ENCODE results near the gene CCDC137. TPM values are rescaled to one million over a fixed set of nuclear protein-coding genes. Genes with fewer than 3 reads are reported as not detected.

CCDC137 gene
- total RNA-seq, 1 experiment from 2014 or later = 21.7 TPM

DNA sequence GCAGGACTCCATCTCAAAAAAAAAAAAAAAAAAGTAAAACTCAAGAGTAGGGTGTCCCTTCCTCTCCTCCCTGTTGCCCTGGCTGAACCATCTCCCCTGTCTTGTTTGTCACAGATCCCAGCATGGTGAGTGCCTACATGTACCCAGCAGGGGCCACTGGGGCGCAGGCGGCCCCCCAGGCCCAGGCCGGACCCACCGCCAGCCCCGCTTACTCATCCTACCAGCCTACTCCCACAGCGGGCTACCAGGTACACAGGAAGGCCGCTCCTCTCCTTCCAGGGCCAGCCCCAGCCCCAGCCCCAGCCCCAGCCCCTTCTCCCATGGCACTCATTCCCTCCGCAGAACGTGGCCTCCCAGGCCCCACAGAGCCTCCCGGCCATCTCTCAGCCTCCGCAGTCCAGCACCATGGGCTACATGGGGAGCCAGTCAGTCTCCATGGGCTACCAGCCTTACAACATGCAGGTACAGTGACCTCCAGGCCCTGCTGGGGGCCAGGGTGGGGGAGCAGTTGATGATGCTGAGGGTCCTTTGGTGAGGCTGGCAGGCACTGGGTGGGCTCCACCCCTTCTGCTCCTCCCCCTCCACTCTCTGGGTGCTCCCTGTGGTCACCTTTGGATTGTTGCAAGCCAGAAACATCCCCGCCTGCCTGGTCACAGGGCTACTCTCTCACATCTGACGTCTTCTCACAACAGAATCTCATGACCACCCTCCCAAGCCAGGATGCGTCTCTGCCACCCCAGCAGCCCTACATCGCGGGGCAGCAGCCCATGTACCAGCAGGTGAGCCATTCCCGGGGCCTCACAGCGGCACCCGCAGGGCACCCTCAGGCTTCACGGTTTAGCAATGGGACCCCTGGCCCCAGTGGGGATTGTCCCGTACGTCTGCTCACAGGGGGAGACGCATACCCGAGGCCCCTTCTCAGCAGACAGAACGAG lies 34.1 kb downstream of the CCDC137 start:
- DNase-seq (ENCODE audit: extremely low read depth, low read depth) = no peak

DNA sequence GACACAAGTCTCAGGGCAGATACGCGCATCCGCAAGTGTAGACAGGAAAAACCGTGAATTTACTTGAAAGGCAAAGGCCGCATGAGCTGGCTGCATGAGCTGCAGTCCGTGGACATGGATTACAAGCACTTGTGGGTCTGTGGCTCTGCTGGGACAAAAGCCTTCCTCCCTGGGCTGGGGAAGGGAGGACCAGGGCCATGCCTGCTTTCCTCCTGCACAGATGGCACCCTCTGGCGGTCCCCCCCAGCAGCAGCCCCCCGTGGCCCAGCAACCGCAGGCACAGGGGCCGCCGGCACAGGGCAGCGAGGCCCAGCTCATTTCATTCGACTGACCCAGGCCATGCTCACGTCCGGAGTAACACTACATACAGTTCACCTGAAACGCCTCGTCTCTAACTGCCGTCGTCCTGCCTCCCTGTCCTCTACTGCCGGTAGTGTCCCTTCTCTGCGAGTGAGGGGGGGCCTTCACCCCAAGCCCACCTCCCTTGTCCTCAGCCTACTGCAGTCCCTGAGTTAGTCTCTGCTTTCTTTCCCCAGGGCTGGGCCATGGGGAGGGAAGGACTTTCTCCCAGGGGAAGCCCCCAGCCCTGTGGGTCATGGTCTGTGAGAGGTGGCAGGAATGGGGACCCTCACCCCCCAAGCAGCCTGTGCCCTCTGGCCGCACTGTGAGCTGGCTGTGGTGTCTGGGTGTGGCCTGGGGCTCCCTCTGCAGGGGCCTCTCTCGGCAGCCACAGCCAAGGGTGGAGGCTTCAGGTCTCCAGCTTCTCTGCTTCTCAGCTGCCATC lies 34.9 kb downstream of the CCDC137 start:
- no peak for DNase-seq (ENCODE audit: extremely low read depth, low read depth)

DNA sequence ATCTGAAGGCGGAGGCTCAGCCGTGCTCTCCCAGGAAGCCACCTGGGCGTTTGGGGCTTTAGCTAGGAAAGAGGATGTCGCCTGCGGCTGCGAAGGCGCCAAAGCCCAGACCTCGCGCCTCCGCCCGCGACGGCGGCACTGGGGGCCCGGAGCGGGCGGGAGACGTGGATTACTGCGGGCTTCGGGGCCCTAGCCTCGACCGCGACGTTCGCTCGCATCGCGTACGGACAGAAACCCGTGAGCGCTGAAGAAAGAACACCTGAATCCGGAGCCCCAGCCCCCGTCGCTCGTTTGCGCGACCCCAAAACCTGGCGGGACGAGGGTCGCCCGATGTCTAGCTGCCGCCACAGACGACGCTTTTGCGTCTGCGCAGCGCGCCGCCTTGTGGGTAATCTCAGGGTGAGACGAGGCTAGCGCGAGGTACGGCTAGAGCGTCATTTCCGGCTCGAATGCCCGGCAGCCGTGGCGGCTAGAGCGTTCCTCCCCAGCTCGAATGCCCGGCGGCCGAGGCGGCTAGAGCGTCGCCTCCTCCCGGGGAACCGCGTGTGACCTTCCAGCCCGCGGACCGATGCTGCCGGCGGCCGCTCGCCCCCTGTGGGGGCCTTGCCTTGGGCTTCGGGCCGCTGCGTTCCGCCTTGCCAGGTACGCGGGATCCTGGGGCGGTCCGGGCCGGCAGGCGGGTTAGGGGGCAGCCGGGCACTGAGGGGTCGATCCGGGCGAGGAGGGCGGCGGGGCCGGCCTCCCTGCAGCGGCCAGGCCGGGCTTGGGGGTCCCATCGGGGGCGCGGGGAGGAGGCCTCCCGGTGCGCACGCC lies 36.6 kb downstream of the CCDC137 start, which contains the start of gene MRPL12:
TSS of gene MRPL12 (plus strand) at position 434 of the 813 bp plus-strand sequence. CDS start at position 569, 135 bp downstream.
- peak; percentile 88 for DNase-seq (ENCODE audit: extremely low read depth, low read depth)

DNA sequence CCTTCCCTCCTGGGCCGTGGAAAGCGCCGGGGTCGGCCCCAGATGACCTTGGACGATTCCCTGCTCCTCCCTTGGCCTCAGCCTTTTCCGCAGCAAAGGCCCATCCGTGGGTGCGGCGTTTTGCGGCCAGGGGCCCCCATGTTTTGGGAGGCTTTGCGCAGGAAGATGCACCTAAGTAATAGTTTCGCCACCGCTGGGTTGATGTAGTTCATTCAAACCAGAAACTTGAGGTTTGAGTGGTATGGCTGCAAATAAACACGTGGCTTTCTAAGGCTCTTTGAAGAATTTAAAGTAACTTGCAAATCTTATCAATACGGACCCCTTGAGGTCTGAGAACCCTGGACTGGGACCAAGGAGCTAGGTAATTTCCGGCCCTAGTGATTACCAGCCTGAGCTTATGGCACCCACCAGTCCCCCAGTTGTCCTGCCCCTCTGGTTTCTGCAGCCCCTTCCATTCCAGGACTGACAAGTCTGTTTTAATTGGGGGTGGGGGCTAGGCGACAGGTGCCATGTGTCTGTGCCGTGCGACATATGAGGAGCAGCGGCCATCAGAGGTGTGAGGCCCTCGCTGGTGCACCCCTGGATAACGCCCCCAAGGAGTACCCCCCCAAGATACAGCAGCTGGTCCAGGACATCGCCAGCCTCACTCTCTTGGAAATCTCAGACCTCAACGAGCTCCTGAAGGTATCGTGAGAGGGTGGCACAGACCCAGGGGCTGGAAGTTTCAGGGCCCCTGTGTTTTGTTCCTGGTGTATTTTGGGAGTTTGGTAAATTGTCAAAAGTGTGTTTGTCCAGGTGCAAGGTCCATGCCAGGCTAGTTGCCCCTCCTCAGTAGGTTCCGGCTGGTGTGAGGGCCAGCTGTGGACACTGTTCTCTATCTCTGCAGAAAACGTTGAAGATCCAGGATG lies 37.5 kb downstream of the CCDC137 start:
- DNase-seq (ENCODE audit: extremely low read depth, low read depth) = no peak

DNA sequence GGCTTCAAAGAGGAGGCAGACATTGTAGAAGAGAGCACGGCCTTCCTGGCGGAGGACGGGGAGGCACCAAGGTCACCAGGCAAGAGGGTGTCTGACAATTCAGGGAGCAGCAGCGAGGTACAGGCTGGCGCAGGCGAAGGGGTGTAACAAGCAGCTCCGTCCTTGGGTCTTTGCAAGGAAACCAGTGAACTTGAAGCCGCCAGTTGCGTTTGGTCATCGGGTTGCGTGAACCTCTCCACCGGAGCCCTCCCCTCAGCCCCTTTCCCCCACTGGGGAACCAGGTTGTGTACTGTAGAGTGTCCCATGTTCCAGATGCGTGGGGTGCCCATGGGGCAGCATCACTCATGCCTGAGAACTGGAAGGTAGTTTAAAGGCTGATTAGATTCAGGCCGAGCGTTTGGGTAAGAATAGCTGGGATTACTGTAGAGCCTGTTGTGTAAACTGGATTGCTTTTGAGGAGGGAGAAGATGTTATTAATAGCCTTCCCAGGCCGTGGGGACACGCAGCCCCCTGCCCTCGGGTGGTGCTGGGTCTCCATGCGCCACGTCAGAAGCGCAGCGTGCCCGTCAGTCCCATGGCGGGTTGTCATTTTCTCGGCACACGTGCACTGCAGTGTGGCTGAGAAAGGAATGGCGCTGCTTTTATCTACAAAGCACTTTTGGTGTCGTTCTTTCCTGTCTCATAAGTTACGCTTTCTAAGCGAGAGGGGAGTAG lies 39.1 kb downstream of the CCDC137 start:
- no peak for DNase-seq (ENCODE audit: extremely low read depth, low read depth)

DNA sequence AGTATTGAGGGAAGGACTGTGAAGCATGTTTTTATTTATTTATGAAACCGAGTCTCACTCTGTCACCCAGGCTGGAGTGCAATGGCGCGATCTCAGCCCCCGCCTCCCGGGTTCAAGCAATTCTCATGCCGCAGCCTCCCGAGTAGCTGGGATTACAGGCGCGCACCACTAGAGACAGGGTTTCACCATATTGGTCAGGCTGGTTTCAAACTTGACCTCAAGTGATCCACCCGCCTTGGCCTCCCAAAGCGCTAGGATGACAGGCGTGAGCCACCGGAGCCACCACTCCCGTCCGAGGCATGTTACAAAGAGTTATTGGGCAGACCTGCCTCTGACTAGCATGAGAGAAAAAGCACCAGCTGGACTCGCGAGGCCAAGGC lies 39.7 kb downstream of the CCDC137 start:
- DNase-seq (ENCODE audit: extremely low read depth, low read depth) = no peak

DNA sequence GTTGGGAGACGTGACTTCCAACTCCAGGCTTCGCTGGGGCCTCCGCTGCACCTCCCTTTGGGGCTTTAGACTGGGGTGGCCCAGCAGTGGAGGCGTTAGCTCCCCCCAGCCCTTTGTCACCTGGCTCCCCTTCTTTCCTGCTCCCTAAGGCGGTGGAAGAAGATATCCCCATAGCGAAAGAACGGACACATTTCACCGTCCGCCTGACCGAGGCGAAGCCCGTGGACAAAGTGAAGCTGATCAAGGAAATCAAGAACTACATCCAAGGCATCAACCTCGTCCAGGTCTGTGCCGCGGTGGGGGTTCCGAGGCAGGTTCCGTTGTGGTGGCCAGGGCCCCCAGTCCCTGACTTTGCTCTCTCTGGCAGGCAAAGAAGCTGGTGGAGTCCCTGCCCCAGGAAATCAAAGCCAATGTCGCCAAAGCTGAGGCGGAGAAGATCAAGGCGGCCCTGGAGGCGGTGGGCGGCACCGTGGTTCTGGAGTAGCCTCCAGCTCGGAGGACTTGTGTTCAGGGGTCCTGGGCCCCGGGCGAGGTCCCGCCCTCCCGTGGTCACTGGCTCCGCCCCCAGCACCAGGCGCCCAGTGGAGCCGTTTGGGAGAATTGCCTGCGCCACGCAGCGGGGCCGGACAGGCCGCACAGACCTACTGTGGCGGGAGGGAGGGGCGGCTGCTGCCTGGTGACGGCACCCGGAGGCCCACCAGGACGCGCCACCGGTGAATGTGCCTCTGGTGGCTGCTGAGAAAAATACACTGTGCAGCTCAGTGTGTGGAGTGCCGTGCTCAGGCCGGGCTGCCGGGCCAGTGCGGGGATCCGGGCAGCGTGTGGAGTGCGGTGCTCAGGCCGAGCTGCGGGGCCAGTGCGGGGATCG lies 40.5 kb downstream of the CCDC137 start:
- DNase-seq (ENCODE audit: extremely low read depth, low read depth) = no peak

DNA sequence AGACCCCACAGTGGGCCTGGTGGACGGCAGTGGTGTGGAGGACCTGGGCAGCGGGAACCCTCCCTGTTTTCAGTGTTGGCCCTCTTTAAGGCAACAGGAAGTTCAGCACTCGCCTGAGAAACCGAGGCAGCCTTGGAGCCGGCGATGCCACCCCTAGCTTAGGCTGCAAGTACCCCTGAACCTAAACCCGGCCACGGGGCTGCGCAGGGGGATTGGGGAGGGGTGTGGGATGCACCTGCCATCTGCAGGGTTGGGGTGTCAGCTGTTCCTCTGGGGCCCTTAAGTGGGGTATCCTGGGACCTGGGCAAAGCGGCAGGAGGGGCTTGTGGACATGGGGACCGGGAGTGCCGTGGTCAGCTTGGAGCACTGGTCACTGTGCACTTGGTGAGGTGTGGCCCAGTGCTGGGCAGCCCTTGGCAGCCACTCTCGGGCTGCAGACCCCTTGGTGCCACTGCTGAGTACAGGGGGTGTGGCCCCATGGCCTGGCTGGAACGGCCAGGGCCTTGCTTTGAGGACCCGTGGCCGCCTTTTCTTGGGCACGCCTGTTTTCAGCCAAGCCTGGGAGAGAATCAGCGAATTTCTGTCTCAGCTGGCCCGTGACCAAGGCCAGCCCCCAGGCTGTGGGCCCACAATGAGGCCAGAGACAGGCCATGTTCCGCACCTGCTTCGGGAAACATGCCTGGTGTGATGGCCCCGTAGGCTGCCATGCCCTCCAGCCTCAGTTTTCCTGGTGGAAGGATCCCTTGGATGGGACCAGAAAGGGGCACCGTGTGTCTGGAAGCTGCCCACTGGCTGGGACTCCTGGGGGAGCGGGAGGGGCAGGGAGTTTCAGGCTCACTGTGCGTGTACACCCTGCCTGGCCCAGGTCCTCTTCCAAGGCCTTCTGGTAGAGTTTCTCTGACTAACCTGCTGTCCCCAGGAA lies 41.4 kb downstream of the CCDC137 start:
- no peak for DNase-seq (ENCODE audit: extremely low read depth, low read depth)

DNA sequence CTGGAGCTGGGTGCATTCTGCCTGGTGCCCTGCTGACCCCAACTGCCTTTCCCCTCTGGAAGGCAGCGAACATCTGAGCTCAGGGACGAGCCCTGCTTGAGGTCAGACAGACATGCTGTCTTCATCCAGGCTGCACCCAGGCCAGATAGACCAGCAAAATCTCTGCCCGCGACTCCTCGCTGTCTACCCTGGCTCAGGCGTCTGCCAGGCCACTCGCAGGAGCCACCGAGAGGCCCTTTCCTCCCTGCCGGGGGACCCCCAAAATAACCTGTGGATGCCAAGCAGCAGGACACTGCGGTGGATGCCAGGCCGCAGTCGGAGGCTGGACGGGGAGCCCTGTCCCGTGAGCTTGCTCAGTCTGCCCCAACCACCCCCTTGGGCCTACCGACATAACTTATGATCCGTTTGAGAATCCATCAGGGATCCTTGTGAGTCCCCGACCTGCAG lies 42.2 kb downstream of the CCDC137 start:
- DNase-seq (ENCODE audit: extremely low read depth, low read depth) = no peak

DNA sequence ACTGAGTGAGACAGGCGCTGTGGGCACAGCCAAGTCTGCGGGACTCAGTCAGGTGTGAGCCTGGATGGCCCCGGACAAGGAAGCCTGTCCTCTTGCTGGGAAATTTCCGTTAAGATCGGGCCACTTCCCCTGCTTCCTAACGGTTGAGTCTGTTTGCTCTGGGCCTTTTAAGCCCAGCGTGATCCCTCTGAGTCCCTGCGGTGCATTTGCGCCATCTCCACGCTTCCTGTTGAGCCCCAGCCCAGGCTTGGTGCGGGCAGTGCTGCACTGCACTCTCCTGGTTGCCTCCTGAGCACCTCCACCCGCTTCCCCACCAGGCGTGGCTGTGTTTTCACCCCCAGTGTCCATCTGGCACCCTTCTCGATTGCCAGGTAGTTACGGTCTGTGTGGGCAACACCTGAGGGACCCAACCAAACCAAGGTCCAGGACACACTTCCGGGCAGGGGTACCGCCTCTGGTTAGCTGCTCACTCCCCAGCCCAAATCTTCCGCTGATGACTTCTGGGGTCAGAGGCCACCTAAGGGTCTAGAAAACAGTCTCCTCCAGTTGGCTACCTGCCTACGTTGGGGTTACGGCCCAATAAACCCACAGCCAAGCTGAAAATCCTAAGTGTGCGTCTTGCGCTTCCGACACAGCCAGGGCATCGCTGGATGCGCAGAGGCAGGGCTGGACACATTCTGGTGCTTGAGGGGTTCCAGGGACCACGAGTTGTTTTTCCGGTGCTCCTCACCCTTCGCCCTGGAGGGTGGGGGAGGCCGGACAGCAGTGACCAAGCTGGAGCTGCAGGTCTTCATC lies 44.2 kb downstream of the CCDC137 start:
- DNase-seq (ENCODE audit: extremely low read depth, low read depth) = no peak

DNA sequence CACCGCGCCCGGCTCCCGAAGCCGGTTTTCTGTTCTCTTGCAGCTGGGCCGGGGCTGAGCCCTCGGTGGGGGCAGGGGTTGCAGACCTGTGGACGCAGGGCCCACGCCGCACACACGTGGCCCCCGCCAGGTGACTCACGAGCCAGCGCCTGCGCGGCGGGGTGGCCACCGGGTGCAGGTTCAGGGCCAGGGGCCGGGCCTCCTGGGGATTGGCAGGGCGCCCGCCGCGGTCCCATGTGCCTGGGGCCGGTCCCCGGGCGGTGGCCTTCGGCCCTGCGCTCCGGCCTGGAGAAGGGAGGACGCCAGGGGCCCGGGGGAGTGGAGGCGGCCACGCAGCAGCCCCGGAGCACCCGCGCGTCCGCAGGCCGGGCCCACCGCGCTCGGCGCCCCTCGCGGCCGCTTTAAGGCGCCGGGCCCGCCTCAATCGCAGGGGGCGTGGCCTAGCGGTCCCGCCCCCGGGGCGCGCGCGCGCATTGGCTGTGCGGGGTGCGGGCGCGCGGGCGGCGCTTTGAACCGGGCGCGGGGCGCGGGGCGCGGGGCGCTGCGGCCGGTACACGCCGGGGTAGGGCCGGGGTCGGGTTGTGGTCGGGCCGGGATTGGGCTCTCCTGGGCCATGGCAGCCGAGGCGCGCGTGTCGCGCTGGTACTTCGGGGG lies 45.4 kb downstream of the CCDC137 start, which contains the start of gene SLC25A10:
TSS of gene SLC25A10 (plus strand) at position 471 of the 654 bp plus-strand sequence. CDS start at position 614, 143 bp downstream.
- DNase-seq (ENCODE audit: extremely low read depth, low read depth) = peak; percentile 66

DNA sequence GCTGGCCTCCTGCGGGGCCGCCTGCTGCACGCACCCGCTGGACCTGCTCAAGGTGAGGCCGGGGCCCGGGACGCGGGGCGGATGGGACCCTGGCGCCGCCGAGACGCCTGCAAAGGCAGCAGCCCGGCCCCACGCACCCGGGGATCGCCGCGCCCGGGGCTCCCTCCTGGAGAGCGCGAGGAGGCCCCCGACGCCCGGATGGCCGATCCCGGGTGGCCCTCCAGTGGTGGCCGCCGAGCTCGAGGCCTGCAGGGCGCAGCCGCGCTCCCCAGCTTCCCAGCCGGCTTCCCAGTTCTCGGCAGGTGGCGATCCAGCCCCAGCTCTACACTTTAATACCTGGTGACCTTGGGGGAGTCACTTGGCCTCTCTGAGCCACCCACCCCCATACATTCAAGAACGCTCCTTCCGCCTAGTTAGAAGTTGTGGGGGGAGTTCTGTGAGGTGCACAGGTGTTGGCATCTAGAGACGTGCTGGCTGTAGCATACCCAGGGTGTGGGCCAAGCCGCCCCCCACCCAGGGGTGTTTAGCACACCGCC lies 46.0 kb downstream of the CCDC137 start:
- no peak for DNase-seq (ENCODE audit: extremely low read depth, low read depth)

DNA sequence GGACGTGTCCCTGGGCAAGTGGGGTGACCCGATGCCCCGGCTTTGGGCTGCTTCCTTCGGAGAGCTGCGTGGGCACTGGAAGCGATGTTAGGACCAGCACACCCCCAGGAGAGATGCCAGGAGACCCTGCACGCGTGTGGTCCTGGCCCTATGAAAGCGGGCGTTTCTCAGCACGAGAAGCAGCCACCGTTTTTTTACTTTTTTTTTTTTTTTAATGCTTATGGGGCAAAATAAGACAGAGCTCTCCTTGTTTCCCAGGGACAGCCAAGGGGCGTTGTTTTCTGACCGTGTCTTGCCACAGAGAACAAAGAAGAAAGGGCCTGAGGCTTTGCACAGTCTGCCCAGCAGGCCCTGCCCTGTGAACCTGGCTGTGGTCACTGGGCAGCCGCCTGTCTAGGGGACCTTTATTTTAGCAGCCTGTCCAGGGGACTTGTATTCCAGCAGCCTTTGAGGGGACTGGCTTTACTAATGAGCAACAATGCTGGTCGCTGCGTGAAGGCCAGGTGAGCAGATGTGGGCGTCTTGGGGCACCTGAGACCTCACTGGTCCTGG lies 46.5 kb downstream of the CCDC137 start:
- no peak for DNase-seq (ENCODE audit: extremely low read depth, low read depth)

DNA sequence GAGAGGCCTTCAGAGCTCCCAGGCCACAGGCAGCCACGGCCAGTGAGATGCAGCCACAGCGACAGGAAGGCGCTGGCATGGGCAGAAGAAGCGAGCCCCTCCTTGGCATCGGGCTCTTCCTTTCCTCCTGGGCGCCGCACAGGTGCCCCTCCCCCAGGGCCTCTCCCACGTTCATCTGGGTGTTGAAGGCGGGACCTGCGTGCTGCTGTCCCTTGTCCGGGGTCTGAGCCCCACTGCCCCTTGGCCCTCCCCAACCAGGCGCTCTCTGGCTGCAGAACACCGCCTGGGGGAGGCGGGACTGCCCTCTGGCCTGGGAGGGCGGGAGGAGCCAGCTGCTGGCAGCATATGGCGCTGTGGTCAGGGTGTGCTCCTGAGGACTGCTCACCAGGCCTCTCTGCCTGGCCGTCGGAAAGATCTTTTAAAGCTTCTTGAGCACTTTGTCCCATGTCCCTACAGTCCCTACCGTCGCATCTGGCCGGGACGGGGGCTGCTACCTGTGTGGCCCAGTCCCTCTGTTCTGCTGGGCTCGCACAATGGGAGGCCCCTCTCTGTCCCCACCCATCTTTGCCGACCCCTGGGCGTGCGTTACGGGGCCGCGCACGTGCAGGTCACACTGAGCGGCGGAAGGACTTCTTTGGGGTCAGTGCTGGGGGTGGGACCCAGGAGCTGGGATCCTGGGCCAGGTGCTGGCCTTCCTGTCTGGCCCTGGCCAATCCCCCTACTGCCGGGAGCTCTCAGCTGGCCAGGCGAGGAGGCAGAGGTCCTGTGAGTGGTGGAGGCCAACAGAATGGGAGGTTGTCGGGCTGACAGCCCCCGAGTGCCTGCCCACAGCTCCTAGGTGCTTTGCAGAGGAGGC lies 47.2 kb downstream of the CCDC137 start:
- no peak for DNase-seq (ENCODE audit: extremely low read depth, low read depth)
